OCI-LY3 (cell line): Measurements from ENCODE around the gene MTHFSD.

ENCODE experiments used
- CTCF ChIP-seq: fragments of 200-600, 300-600 bp; sonication (generic); IDR thresholded peaks from 2 replicates; pipeline ENCODE4 v1.5.1; 2014; ENCODE audit warnings: antibody characterized with exemption, low read length, low read depth
- EZH2phosphoT487 ChIP-seq: fragments of 200-600 bp; shearing (Covaris generic); IDR thresholded peaks from 2 replicates; pipeline ENCODE4 v1.6.1; 2018; ENCODE audit warnings: antibody characterized with exemption, mixed run types, low read depth

GRCh38 chr16:86495357-86495701, 59.7 kb downstream of the MTHFSD start:
- no peak for TF ChIP-seq CTCF
- no peak for TF ChIP-seq EZH2phosphoT487
